ENCODE data around the gene GPC5. TPM values are rescaled to one million over a fixed set of nuclear protein-coding genes. Genes with fewer than 3 reads are reported as not detected.

Gene GPC5
- total and polyA plus RNA-seq, 2 of the 13 experiments (the other 11 are each of a cell fraction or from before 2014, with no cell fraction given), result 0.02 to 0.07 TPM

GRCh38 chr13:91774397-91774796 lies 376.0 kb downstream of the GPC5 start (continued):
- TF ChIP-seq SNAPC2 (CRISPR knock-in tag; IDR thresholded peaks at IDR 0.05) (no peak), PRDM4 (CRISPR knock-in tag; IDR thresholded peaks at IDR 0.05; ENCODE audit: borderline replicate concordance) (no peak), ARNT2 (CRISPR knock-in tag; IDR thresholded peaks at IDR 0.05; ENCODE audit: low read depth) (no peak), BORCS8-MEF2B (CRISPR knock-in tag; IDR thresholded peaks at IDR 0.05) (no peak)
- TF ChIP-seq, protein P1, sequence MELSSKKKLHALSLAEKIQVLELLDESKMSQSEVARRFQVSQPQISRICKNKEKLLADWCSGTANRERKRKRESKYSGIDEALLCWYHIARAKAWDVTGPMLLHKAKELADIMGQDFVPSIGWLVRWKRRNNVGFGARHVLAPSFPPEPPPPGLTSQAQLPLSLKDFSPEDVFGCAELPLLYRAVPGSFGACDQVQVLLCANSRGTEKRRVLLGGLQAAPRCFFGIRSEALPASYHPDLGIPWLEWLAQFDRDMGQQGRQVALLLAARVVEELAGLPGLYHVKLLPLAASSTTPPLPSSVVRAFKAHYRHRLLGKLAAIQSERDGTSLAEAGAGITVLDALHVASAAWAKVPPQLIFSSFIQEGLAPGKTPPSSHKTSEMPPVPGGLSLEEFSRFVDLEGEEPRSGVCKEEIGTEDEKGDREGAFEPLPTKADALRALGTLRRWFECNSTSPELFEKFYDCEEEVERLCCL (CRISPR knock-in tag; IDR thresholded peaks at IDR 0.05; ENCODE audit: borderline replicate concordance), result no peak
- TF ChIP-seq, protein P2, sequence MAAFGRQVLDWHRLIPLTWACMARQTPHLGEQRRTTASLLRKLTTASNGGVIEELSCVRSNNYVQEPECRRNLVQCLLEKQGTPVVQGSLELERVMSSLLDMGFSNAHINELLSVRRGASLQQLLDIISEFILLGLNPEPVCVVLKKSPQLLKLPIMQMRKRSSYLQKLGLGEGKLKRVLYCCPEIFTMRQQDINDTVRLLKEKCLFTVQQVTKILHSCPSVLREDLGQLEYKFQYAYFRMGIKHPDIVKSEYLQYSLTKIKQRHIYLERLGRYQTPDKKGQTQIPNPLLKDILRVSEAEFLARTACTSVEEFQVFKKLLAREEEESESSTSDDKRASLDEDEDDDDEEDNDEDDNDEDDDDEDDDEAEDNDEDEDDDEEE (CRISPR knock-in tag; IDR thresholded peaks at IDR 0.05), result no peak

DNA sequence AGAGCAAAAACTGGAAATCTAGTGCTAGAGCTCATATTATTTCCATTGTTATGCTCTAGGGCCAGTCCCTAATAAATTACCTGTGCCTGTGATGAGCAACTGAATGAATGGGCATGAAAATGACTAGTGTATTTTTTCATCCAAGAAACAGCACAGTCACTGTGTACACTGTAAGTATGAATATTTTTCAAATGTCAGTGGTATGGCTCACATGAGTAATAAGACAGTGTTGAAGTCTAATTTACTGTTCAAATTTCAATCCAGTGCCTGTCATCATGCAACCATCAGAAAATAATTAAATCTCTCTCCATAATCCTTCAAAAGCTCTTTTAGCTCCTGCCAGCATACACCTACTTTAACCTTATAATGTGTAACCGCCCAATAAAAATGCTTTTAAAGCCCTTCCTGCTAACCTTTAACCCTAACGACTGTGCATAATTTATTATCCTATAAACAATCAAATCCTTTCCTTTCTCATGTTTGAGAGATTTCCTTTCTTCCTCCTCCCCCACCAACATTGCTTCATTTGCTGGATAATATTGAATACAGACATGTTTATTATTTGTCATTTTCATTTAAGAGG lies 378.3 kb downstream of the GPC5 start:
- CTCF ChIA-PET (ENCODE audit: low intra/inter-chr PET ratio, low total read pairs), result no interaction called here
- no peak for FAIRE-seq
- TF ChIP-seq ZNF251 (CRISPR knock-in tag; IDR thresholded peaks at IDR 0.05), result no peak
- TF ChIP-seq ZNF607 (CRISPR knock-in tag; IDR thresholded peaks at IDR 0.05; ENCODE audit: borderline replicate concordance), result no peak
- TF ChIP-seq TEF (CRISPR knock-in tag; IDR thresholded peaks at IDR 0.05), result no peak
- TF ChIP-seq ZNF878 (CRISPR knock-in tag; IDR thresholded peaks at IDR 0.05), result no peak
- no peak for TF ChIP-seq RARG (CRISPR knock-in tag; IDR thresholded peaks at IDR 0.05; ENCODE audit: low read depth)
- no peak for TF ChIP-seq U2AF1 (optimal IDR thresholded peaks at IDR 0.05; ENCODE audit: low read depth, low read length)
- TF ChIP-seq PCBP2 (optimal IDR thresholded peaks at IDR 0.05; ENCODE audit: low read depth, low read length, poor library complexity, severe bottlenecking), result no peak
- TF ChIP-seq DMAP1 (CRISPR knock-in tag; IDR thresholded peaks at IDR 0.05), result no peak
- no peak for TF ChIP-seq MXD1 (CRISPR knock-in tag; IDR thresholded peaks at IDR 0.05)

More for the DNA sequence above, 378.3 kb downstream of the GPC5 start:
- intact Hi-C loops (cut with micrococcal nuclease; ENCODE audit: unreplicated experiment), result no loop called here
- in situ Hi-C loops (cut with HindIII; ENCODE audit: extremely low pct_ligation_motif_present, low pct_unique_long_range_greater_than_20kb), result no loop called here
- no peaks in the 10 kb centered on the region for H3K27me3 ChIP-seq (ENCODE audit: control insufficient read depth in 1 of 2, insufficient read depth in 2 of 2, low read length in 2 of 2)
- no peaks in the 10 kb centered on the region for H3K79me2 ChIP-seq (ENCODE audit: insufficient read depth, low read length)
- no peak overlapping the region for H2AFZ ChIP-seq (ENCODE audit: low read length)
- H3K4me3 ChIP-seq (replicated peaks in 1 of 3; ENCODE audit: insufficient read depth in 1 of 3, low read depth in 2 of 3, low read length in 3 of 3), result no peak overlapping the region
- no peaks in the 10 kb centered on the region for H3K4me1 ChIP-seq (ENCODE audit: insufficient read depth, low read length)
- H3K9me3 ChIP-seq (ENCODE audit: low read length), result no peaks in the 10 kb centered on the region
- BruUV-seq (replicated peaks), result no TSS peak
- POLR2A ChIA-PET, result no interaction called here
- H4K20me1 ChIP-seq (ENCODE audit: insufficient read depth, low read length), result no peaks in the 10 kb centered on the region
- 1% methylated on average over 2 of the region's 2 CpGs for whole genome bisulfite sequencing (ENCODE audit: low lambda C conversion rate)
- H3K9ac ChIP-seq (ENCODE audit: insufficient read depth, low read depth, low read length), result no peak overlapping the region
- no peak overlapping the region for H3K27ac ChIP-seq (ENCODE audit: extremely low read length, insufficient read depth, low read length)
- no peak for DNase-seq (ENCODE audit: low spot score)
- no peaks in the 10 kb centered on the region for H3K36me3 ChIP-seq (replicated peaks in 1 of 2; ENCODE audit: control insufficient read depth in 1 of 2, insufficient read depth in 2 of 2, low read length in 2 of 2)
- no peak for ATAC-seq
- H3K4me2 ChIP-seq (ENCODE audit: low read depth, low read length), result no peak overlapping the region

All from HepG2 (cell line).